Stimulated activated CD8-positive, alpha-beta memory T cell treated with anti-CD3 and anti-CD28 coated beads, Interleukin-12 subunit alpha, Interleukin-12 subunit beta, amount 100 ng/mL, for 24 hours (primary cell): ENCODE measurements around the gene IMP3.
"Not testable (repeated sequence)": the region's sequence is repeated elsewhere in the genome, so short reads cannot be mapped to it uniquely, and the experiment has no call there.

ENCODE experiments used
- DNase-seq: peaks from one replicate; pipeline ENCODE4 v3.0.0-alpha.2; 2020; ENCODE audit errors: extremely low read depth

The IMP3 gene

GRCh38 chr15:75639709-75640482 lies at the start of gene IMP3:
TSS of gene IMP3 (minus strand) at chr15:75640224. CDS start at chr15:75640168, 56 bp downstream.
- DNase-seq = peak; percentile 77

- DNase-seq = not testable (repeated sequence)
These were observed 49.4 kb upstream of the IMP3 start for GRCh38 chr15:75689429-75689828.

- DNase-seq = no peak
These were observed 48.8 kb upstream of the IMP3 start for GRCh38 chr15:75688831-75689230.

GRCh38 chr15:75688278-75688557 lies 48.2 kb upstream of the IMP3 start:
- no peak for DNase-seq

- DNase-seq = no peak
These were observed 47.7 kb upstream of the IMP3 start for GRCh38 chr15:75687486-75688277.

- DNase-seq = peak; percentile 15
These were observed 46.2 kb upstream of the IMP3 start for GRCh38 chr15:75686212-75686642.

- DNase-seq = no peak
These were observed 45.2 kb upstream of the IMP3 start for GRCh38 chr15:75685195-75685594.

- DNase-seq = no peak
These were observed 44.6 kb upstream of the IMP3 start for GRCh38 chr15:75684648-75685047.

- peak; percentile 49 for DNase-seq
These were observed 43.8 kb upstream of the IMP3 start for GRCh38 chr15:75683646-75684312.

- DNase-seq = no peak
These were observed 42.4 kb upstream of the IMP3 start for GRCh38 chr15:75682181-75683135.

GRCh38 chr15:75680007-75680789 lies 40.2 kb upstream of the IMP3 start:
- no peak for DNase-seq

GRCh38 chr15:75678324-75678690 lies 38.3 kb upstream of the IMP3 start:
- not testable (repeated sequence) for DNase-seq

- DNase-seq = no peak
These were observed 37.7 kb upstream of the IMP3 start for GRCh38 chr15:75677465-75678323.

- no peak for DNase-seq
These were observed 36.9 kb upstream of the IMP3 start for GRCh38 chr15:75676688-75677464.

- no peak for DNase-seq
These were observed 35.8 kb upstream of the IMP3 start for GRCh38 chr15:75675579-75676404.

GRCh38 chr15:75674366-75674765 lies 34.3 kb upstream of the IMP3 start:
- DNase-seq = no peak

GRCh38 chr15:75673426-75674235 lies 33.6 kb upstream of the IMP3 start:
- no peak for DNase-seq
